GM21619 (cell line): Measurements from ENCODE around the gene CLIC3.
"Not testable (repeated sequence)": the region's sequence is repeated elsewhere in the genome, so short reads cannot be mapped to it uniquely, and the experiment has no call there.

Experiments
- ATAC-seq: cut with Tn5 transposase; IDR thresholded peaks from one replicate; pipeline ENCODE4 v1.9.1; 2021; ENCODE audit not compliant: unreplicated experiment

Gene CLIC3

GRCh38 chr9:137004285-137004684, 7.9 kb upstream of the CLIC3 start:
- ATAC-seq: not testable (repeated sequence)

- no peak for ATAC-seq
Observed at GRCh38 chr9:137002646-137003041, 6.3 kb upstream of the CLIC3 start.

GRCh38 chr9:137001857-137002645, 5.7 kb upstream of the CLIC3 start:
- ATAC-seq: no peak

GRCh38 chr9:137000177-137000930, 4.0 kb upstream of the CLIC3 start:
- peak; percentile 77 for ATAC-seq

- no peak for ATAC-seq
Observed at GRCh38 chr9:136997830-136998234, 1.5 kb upstream of the CLIC3 start.

GRCh38 chr9:136997371-136997770, 1.0 kb upstream of the CLIC3 start:
- no peak for ATAC-seq

- ATAC-seq: no peak
Observed at GRCh38 chr9:136995772-136996311, 526 bp downstream of the CLIC3 start.

GRCh38 chr9:136995362-136995761, 1.0 kb downstream of the CLIC3 start:
- ATAC-seq: no peak

- no peak for ATAC-seq
Observed at GRCh38 chr9:136994888-136995230, 1.5 kb downstream of the CLIC3 start.

GRCh38 chr9:136994180-136994887, 2.0 kb downstream of the CLIC3 start:
- ATAC-seq: no peak

- no peak for ATAC-seq
Observed at GRCh38 chr9:136992819-136993369, 3.5 kb downstream of the CLIC3 start.

GRCh38 chr9:136991993-136992818, 4.2 kb downstream of the CLIC3 start, which contains the start of gene PAXX:
TSS of gene PAXX (plus strand) at chr9:136992422. CDS start at chr9:136992444, 22 bp downstream.
- peak; percentile 77 for ATAC-seq

GRCh38 chr9:136990242-136990911, 6.0 kb downstream of the CLIC3 start:
- ATAC-seq: no peak

GRCh38 chr9:136988872-136989271, 7.5 kb downstream of the CLIC3 start:
- ATAC-seq: no peak

- no peak for ATAC-seq
Observed at GRCh38 chr9:136985853-136986252, 10.5 kb downstream of the CLIC3 start.

GRCh38 chr9:136985027-136985602, 11.3 kb downstream of the CLIC3 start:
- no peak for ATAC-seq

- ATAC-seq: no peak
Observed at GRCh38 chr9:136984464-136985026, 11.8 kb downstream of the CLIC3 start.

- no peak for ATAC-seq
Observed at GRCh38 chr9:136983656-136984314, 12.6 kb downstream of the CLIC3 start.
